Tibial artery (tissue), 4 donors: ENCODE results near the gene CNTNAP2.

Source experiments
- DNase-seq, 2 donors: peaks; one replicate each; pipeline ENCODE4 v3.0.0-alpha.2; 2019
- H3K27ac ChIP-seq, 2 donors: fragments of 200-600 bp; sonication (generic) in 1 of 2; 1 replicate in 1 of 2; 2 replicates in 1 of 2; pipeline ENCODE4 v1.5.1; 2018 to 2019; ENCODE audit warnings: mild to moderate bottlenecking in 1 of 2
- H3K27me3 ChIP-seq, 2 donors: fragments of 200-600 bp; sonication (generic) in 1 of 2; one replicate each; pipeline versions ENCODE4 v1.5.1 to v1.6.0; 2016 to 2019
- H3K36me3 ChIP-seq, 3 donors: fragments of 200-600 bp; sonication (generic) in 2 of 3; one replicate each; pipeline ENCODE4 v1.5.1; 2016 to 2019; ENCODE audit warnings: mild to moderate bottlenecking in 2 of 3
- H3K4me1 ChIP-seq, 4 donors: fragments of 200-600 bp; sonication (generic) in 2 of 4; 1 replicate in 3 of 4; 2 replicates in 1 of 4; pipeline ENCODE4 v1.5.1; 2016 to 2019
- H3K4me3 ChIP-seq, 2 donors: fragments of 200-600 bp; sonication (generic) in 1 of 2; 1 replicate in 1 of 2; 2 replicates in 1 of 2; pipeline ENCODE4 v1.5.1; 2018 to 2019; ENCODE audit warnings: mild to moderate bottlenecking in 2 of 2
- H3K9me3 ChIP-seq, 3 donors: fragments of 200-600 bp; sonication (generic) in 1 of 3; one replicate each; pipeline ENCODE4 v1.5.1; 2016 to 2019
- CTCF ChIP-seq, 2 experiments: fragments of 200-600 bp in 1 of 2; fragments of 450-650 bp in 1 of 2; IDR thresholded peaks; one replicate each; pipeline ENCODE4 v1.5.1; 2017 to 2019; ENCODE audit warnings: antibody characterized with exemption in 2 of 2, mild to moderate bottlenecking in 1 of 2, moderate library complexity in 1 of 2
- intact Hi-C: fragments of 100-400 bp; cut with DNase I; formaldehyde crosslinking; loops from one replicate; pipeline ENCODE4 v1.15.0; 2023; ENCODE audit warnings: low total_unique reads

CNTNAP2 gene

GRCh38 chr7:146619641-146620040, 503.0 kb downstream of the CNTNAP2 start:
- Histone ChIP-seq H3K36me3 (no peaks in the 10 kb centered on the region), H3K4me1 (no peaks in the 10 kb centered on the region), H3K9me3 (no peaks in the 10 kb centered on the region), H3K27me3 (no peaks in the 10 kb centered on the region), H3K4me3 (no peak overlapping the region), H3K27ac (no peak overlapping the region)
- DNase-seq, result no peak
- intact Hi-C loops, result no loop called here
- TF ChIP-seq CTCF (IDR thresholded peaks at IDR 0.05), result no peak

GRCh38 chr7:146626912-146627311, 510.3 kb downstream of the CNTNAP2 start:
- intact Hi-C loops, result no loop called here
- Histone ChIP-seq H3K27me3 (no peaks in the 10 kb centered on the region), H3K4me1 (no peaks in the 10 kb centered on the region), H3K4me3 (no peak overlapping the region), H3K36me3 (no peaks in the 10 kb centered on the region), H3K27ac (no peak overlapping the region), H3K9me3 (no peaks in the 10 kb centered on the region)
- no peak for TF ChIP-seq CTCF (IDR thresholded peaks at IDR 0.05)
- no peak for DNase-seq

- no peaks in the 10 kb centered on the region for H3K9me3 ChIP-seq
- H3K36me3 ChIP-seq, result no peaks in the 10 kb centered on the region
- H3K4me1 ChIP-seq, result no peaks in the 10 kb centered on the region
- H3K27ac ChIP-seq, result no peak overlapping the region
- intact Hi-C loops, result no loop called here
- no peak for DNase-seq
- H3K27me3 ChIP-seq, result no peaks in the 10 kb centered on the region
- no peak for TF ChIP-seq CTCF (IDR thresholded peaks at IDR 0.05)
- H3K4me3 ChIP-seq, result no peak overlapping the region
Observed at GRCh38 chr7:146635205-146636032, 518.8 kb downstream of the CNTNAP2 start.

GRCh38 chr7:146636033-146636356, 519.4 kb downstream of the CNTNAP2 start:
- intact Hi-C loops, result no loop called here
- Histone ChIP-seq H3K27me3 (no peaks in the 10 kb centered on the region), H3K9me3 (no peaks in the 10 kb centered on the region), H3K4me3 (no peak overlapping the region), H3K4me1 (no peaks in the 10 kb centered on the region), H3K27ac (no peak overlapping the region), H3K36me3 (no peaks in the 10 kb centered on the region)
- no peak for TF ChIP-seq CTCF (IDR thresholded peaks at IDR 0.05)
- no peak for DNase-seq

GRCh38 chr7:146636581-146636980, 520.0 kb downstream of the CNTNAP2 start:
- H3K27ac ChIP-seq, result no peak overlapping the region
- intact Hi-C loops, result no loop called here
- no peaks in the 10 kb centered on the region for H3K27me3 ChIP-seq
- no peak overlapping the region for H3K4me3 ChIP-seq
- no peak for DNase-seq
- TF ChIP-seq CTCF (IDR thresholded peaks at IDR 0.05), result no peak
- no peaks in the 10 kb centered on the region for H3K9me3 ChIP-seq
- no peaks in the 10 kb centered on the region for H3K4me1 ChIP-seq
- H3K36me3 ChIP-seq, result no peaks in the 10 kb centered on the region

GRCh38 chr7:146639291-146639690, 522.7 kb downstream of the CNTNAP2 start:
- no peak for DNase-seq
- no peaks in the 10 kb centered on the region for H3K9me3 ChIP-seq
- no peaks in the 10 kb centered on the region for H3K36me3 ChIP-seq
- no peaks in the 10 kb centered on the region for H3K27me3 ChIP-seq
- no peak for TF ChIP-seq CTCF (IDR thresholded peaks at IDR 0.05)
- intact Hi-C loops, result no loop called here
- no peaks in the 10 kb centered on the region for H3K4me1 ChIP-seq
- H3K4me3 ChIP-seq, result no peak overlapping the region
- no peak overlapping the region for H3K27ac ChIP-seq
